Heart left ventricle (tissue), 13 donors: ENCODE results near the gene MAP6.

Experiments used
- POLR2A ChIP-seq, 2 donors: fragments of 450-650 bp; IDR thresholded peaks; one replicate each; pipeline ENCODE4 v1.6.1; 2017; ENCODE audit warnings: antibody characterized with exemption in 2 of 2, mild to moderate bottlenecking in 2 of 2, moderate library complexity in 2 of 2
- TF ChIP-seq, protein P1 (sequence below), 12 donors: fragments of 200-600 bp; sonication (generic) in 4 of 12; IDR thresholded peaks; one replicate each; pipeline versions ENCODE4 v1.5.0 to v1.8.0; 2018 to 2022; ENCODE audit warnings: antibody characterized with exemption in 12 of 12, mild to moderate bottlenecking in 5 of 12
- donor health status: ischemic (EF 13 %, LVEDD 7.1; RV severe dilation, severe dysfunction).
- donor health status: DM: no; HTN: yes; CAD: no.
- donor health status: DM: no; HTN: no; CAD: no.
- donor health status: ischemic (EF 25% LVEDD 6.9; RV normal size, moderate dysfunction).
- donor health status: ischemic (EF 25% LVEDD 5.7; RV mildly dilated, moderate dysfunction).
- donor health status: ischemic (EF 35%, LVEDD 5.7; RV mildly dilated, moderate dysfunction).
- donor health status: nonischemic (EF 11% LVEDD 7.7; RV severe dilation, severe dysfunction).
- donor health status: DM: yes; HTN: yes; CAD: no.
- donor health status: PGD.
- donor health status: ischemic (EF 29% LVEDD 5.4; RV normal size, mild dysfunction).
- donor health status: nonischemic (EF 23%, LVEDD 6.1; RV moderate dilation, normal function).

DNA sequence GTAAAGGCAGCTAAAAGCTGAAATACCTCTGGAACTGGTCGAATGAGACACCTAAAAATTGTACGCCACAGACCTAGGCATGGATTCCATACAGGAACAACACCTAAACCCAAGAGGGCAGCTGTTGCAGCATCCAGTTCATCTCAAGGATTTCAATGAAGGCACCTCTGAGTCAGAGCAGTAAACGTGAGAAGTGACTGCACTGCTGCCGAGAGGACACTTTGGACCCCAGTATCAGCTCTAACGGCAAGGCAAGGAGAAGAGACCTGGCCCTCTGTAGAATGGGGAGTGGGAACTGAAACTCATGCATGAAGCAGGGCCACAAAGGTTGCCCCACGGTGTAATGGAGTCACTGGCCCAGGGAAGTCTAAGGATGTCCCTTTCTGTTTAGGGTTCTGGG is 23.9 kb downstream of the MAP6 start:
- TF ChIP-seq, protein P1, sequence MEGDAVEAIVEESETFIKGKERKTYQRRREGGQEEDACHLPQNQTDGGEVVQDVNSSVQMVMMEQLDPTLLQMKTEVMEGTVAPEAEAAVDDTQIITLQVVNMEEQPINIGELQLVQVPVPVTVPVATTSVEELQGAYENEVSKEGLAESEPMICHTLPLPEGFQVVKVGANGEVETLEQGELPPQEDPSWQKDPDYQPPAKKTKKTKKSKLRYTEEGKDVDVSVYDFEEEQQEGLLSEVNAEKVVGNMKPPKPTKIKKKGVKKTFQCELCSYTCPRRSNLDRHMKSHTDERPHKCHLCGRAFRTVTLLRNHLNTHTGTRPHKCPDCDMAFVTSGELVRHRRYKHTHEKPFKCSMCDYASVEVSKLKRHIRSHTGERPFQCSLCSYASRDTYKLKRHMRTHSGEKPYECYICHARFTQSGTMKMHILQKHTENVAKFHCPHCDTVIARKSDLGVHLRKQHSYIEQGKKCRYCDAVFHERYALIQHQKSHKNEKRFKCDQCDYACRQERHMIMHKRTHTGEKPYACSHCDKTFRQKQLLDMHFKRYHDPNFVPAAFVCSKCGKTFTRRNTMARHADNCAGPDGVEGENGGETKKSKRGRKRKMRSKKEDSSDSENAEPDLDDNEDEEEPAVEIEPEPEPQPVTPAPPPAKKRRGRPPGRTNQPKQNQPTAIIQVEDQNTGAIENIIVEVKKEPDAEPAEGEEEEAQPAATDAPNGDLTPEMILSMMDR (IDR thresholded peaks at IDR 0.05) = no peak
- TF ChIP-seq POLR2A (IDR thresholded peaks at IDR 0.05) = no peak
